ENCODE measurements around the gene ARHGAP15.

The ARHGAP15 gene

GRCh38 chr2:143611336-143611735 lies 482.1 kb downstream of the ARHGAP15 start:
- Histone ChIP-seq H3K27ac (no peak overlapping the region), H3K9ac (ENCODE audit: insufficient read length) (no peak overlapping the region), H3K9me3 (ENCODE audit: low read depth, low read length) (no peaks in the 10 kb centered on the region), H3K36me3 (ENCODE audit: insufficient read depth, low read length) (no peaks in the 10 kb centered on the region), H3K4me3 (no peak overlapping the region)
- no peak for DNase-seq (ENCODE audit: low read depth, low spot score)
- TF ChIP-seq POLR2AphosphoS5 (IDR thresholded peaks at IDR 0.05; ENCODE audit: borderline replicate concordance, low read depth, low read length) (no peak), FOXP2 (optimal IDR thresholded peaks at IDR 0.05; ENCODE audit: control extremely low read depth, extremely low read length, insufficient read depth) (no peak), EZH2 (IDR thresholded peaks at IDR 0.05) (no peak)

- DNase-seq (ENCODE audit: low read depth, low spot score) = no peak
- H3K9me3 ChIP-seq (ENCODE audit: low read depth, low read length) = no peaks in the 10 kb centered on the region
- H3K27ac ChIP-seq = no peak overlapping the region
- H3K4me3 ChIP-seq = no peak overlapping the region
- no peaks in the 10 kb centered on the region for H3K36me3 ChIP-seq (ENCODE audit: insufficient read depth, low read length)
- TF ChIP-seq POLR2AphosphoS5 (IDR thresholded peaks at IDR 0.05; ENCODE audit: borderline replicate concordance, low read depth, low read length) (no peak), EZH2 (IDR thresholded peaks at IDR 0.05) (no peak), FOXP2 (optimal IDR thresholded peaks at IDR 0.05; ENCODE audit: control extremely low read depth, extremely low read length, insufficient read depth) (no peak)
- H3K9ac ChIP-seq (ENCODE audit: insufficient read length) = no peak overlapping the region
Measured at GRCh38 chr2:143615562-143615961, 486.3 kb downstream of the ARHGAP15 start.

GRCh38 chr2:143616452-143616851 lies 487.2 kb downstream of the ARHGAP15 start:
- DNase-seq (ENCODE audit: low read depth, low spot score) = no peak
- no peak overlapping the region for H3K4me3 ChIP-seq
- TF ChIP-seq EZH2 (IDR thresholded peaks at IDR 0.05) (no peak), FOXP2 (optimal IDR thresholded peaks at IDR 0.05; ENCODE audit: control extremely low read depth, extremely low read length, insufficient read depth) (no peak), POLR2AphosphoS5 (IDR thresholded peaks at IDR 0.05; ENCODE audit: borderline replicate concordance, low read depth, low read length) (no peak)
- H3K27ac ChIP-seq = no peak overlapping the region
- H3K9me3 ChIP-seq (ENCODE audit: low read depth, low read length) = no peaks in the 10 kb centered on the region
- H3K36me3 ChIP-seq (ENCODE audit: insufficient read depth, low read length) = no peaks in the 10 kb centered on the region
- H3K9ac ChIP-seq (ENCODE audit: insufficient read length) = no peak overlapping the region

DNA sequence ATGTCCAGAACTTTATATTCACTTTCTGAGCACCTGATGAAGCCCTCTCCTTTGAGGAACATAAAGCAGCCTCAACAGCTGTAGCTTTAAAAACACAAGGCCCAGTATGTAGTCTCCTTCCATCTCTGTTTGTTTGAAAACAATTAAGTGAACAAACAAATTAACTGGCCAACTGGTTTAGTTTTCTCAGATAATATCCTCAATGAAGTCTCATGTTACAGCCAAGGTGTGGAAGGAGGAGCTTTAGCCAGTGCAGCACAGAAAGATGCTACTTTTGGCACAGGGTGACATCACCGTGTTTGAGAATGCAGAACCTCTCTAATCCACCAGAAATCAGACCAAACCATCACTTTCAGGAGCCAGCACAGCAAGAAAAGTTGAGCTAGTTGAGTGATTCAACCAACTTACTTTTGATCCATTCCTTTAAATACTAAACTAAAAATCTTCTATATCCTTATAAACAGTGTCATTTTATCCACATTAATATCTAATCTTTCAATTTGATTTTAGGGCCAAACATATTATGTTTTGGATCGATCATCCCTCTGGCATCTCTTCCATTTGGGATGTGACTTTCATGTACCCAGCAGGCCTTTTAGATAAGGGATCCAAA lies 488.7 kb downstream of the ARHGAP15 start:
- no peak overlapping the region for H3K27ac ChIP-seq
- no peak overlapping the region for H3K9ac ChIP-seq (ENCODE audit: insufficient read length)
- no peak overlapping the region for H3K4me3 ChIP-seq
- no peaks in the 10 kb centered on the region for H3K36me3 ChIP-seq (ENCODE audit: insufficient read depth, low read length)
- TF ChIP-seq FOXP2 (optimal IDR thresholded peaks at IDR 0.05; ENCODE audit: control extremely low read depth, extremely low read length, insufficient read depth) = no peak
- no peak for TF ChIP-seq EZH2 (IDR thresholded peaks at IDR 0.05)
- no peak for TF ChIP-seq POLR2AphosphoS5 (IDR thresholded peaks at IDR 0.05; ENCODE audit: borderline replicate concordance, low read depth, low read length)
- DNase-seq (ENCODE audit: low read depth, low spot score) = no peak
- H3K9me3 ChIP-seq (ENCODE audit: low read depth, low read length) = no peaks in the 10 kb centered on the region

GRCh38 chr2:143622106-143622505 lies 492.9 kb downstream of the ARHGAP15 start:
- DNase-seq (ENCODE audit: low read depth, low spot score) = no peak
- no peak overlapping the region for H3K4me3 ChIP-seq
- no peak for TF ChIP-seq FOXP2 (optimal IDR thresholded peaks at IDR 0.05; ENCODE audit: control extremely low read depth, extremely low read length, insufficient read depth)
- H3K9me3 ChIP-seq (ENCODE audit: low read depth, low read length) = no peaks in the 10 kb centered on the region
- no peak overlapping the region for H3K27ac ChIP-seq
- no peak overlapping the region for H3K9ac ChIP-seq (ENCODE audit: insufficient read length)
- no peaks in the 10 kb centered on the region for H3K36me3 ChIP-seq (ENCODE audit: insufficient read depth, low read length)

- H3K9ac ChIP-seq (ENCODE audit: insufficient read length) = no peak overlapping the region
Measured at GRCh38 chr2:143623231-143623908, 494.2 kb downstream of the ARHGAP15 start.

GRCh38 chr2:143623909-143624260 lies 494.7 kb downstream of the ARHGAP15 start:
- H3K9me3 ChIP-seq (ENCODE audit: low read depth, low read length) = no peaks in the 10 kb centered on the region
- no peaks in the 10 kb centered on the region; the same call in 1 of the 2 replicates for H3K36me3 ChIP-seq (ENCODE audit: insufficient read depth, low read length)
- TF ChIP-seq POLR2AphosphoS5 (IDR thresholded peaks at IDR 0.05; ENCODE audit: borderline replicate concordance, low read depth, low read length) (no peak), EZH2 (IDR thresholded peaks at IDR 0.05) (no peak), FOXP2 (optimal IDR thresholded peaks at IDR 0.05; ENCODE audit: control extremely low read depth, extremely low read length, insufficient read depth) (no peak)
- no peak overlapping the region for H3K4me3 ChIP-seq
- no peak overlapping the region for H3K27ac ChIP-seq
- DNase-seq (ENCODE audit: low read depth, low spot score) = no peak
- no peak overlapping the region for H3K9ac ChIP-seq (ENCODE audit: insufficient read length)

More at GRCh38 chr2:143623231-143623908, 494.2 kb downstream of the ARHGAP15 start:
- Histone ChIP-seq H3K4me3 (no peak overlapping the region), H3K9me3 (ENCODE audit: low read depth, low read length) (no peaks in the 10 kb centered on the region), H3K27ac (no peak overlapping the region), H3K36me3 (ENCODE audit: insufficient read depth, low read length) (no peaks in the 10 kb centered on the region; the same call in 1 of the 2 replicates)
- DNase-seq (ENCODE audit: low read depth, low spot score) = no peak
- TF ChIP-seq FOXP2 (optimal IDR thresholded peaks at IDR 0.05; ENCODE audit: control extremely low read depth, extremely low read length, insufficient read depth) (no peak), EZH2 (IDR thresholded peaks at IDR 0.05) (no peak), POLR2AphosphoS5 (IDR thresholded peaks at IDR 0.05; ENCODE audit: borderline replicate concordance, low read depth, low read length) (no peak)

GRCh38 chr2:143629340-143629739 lies 500.1 kb downstream of the ARHGAP15 start:
- no peak overlapping the region for H3K9ac ChIP-seq (ENCODE audit: insufficient read length)
- H3K36me3 ChIP-seq (ENCODE audit: insufficient read depth, low read length) = no peaks in the 10 kb centered on the region; the same call in 1 of the 2 replicates
- DNase-seq (ENCODE audit: low read depth, low spot score) = peak; percentile 94
- peak overlapping the region; percentile 89 for H3K27ac ChIP-seq
- H3K9me3 ChIP-seq (ENCODE audit: low read depth, low read length) = no peaks in the 10 kb centered on the region
- H3K4me3 ChIP-seq = peak overlapping the region; percentile 63
- TF ChIP-seq POLR2AphosphoS5 (IDR thresholded peaks at IDR 0.05; ENCODE audit: borderline replicate concordance, low read depth, low read length) (peak; percentile 24; the same call in 1 of the 2 replicates), FOXP2 (optimal IDR thresholded peaks at IDR 0.05; ENCODE audit: control extremely low read depth, extremely low read length, insufficient read depth) (no peak)
